CD4-positive, alpha-beta T cell treated with Interleukin-2 at 100 ng/mL for 4 hours (primary cell): ENCODE results near the gene ELMO2.

Experiments used
- DNase-seq: peaks from one replicate; pipeline ENCODE4 v3.0.0-alpha.2; 2020; ENCODE audit warnings: low spot score

The ELMO2 gene

GRCh38 chr20:46332373-46333160 lies 73.8 kb downstream of the ELMO2 start:
- DNase-seq: no peak

GRCh38 chr20:46331611-46332361 lies 74.6 kb downstream of the ELMO2 start:
- DNase-seq: no peak

- no peak for DNase-seq
These were observed 75.5 kb downstream of the ELMO2 start for GRCh38 chr20:46330831-46331371.

- DNase-seq: no peak
These were observed 76.2 kb downstream of the ELMO2 start for GRCh38 chr20:46330072-46330763.

- DNase-seq: no peak
These were observed 78.1 kb downstream of the ELMO2 start for GRCh38 chr20:46328200-46328882.

- DNase-seq: no peak
These were observed 78.9 kb downstream of the ELMO2 start for GRCh38 chr20:46327557-46327956.

GRCh38 chr20:46325789-46326188 lies 80.6 kb downstream of the ELMO2 start:
- no peak for DNase-seq

GRCh38 chr20:46324960-46325703 lies 81.3 kb downstream of the ELMO2 start:
- DNase-seq: peak; percentile 18

GRCh38 chr20:46324379-46324778 lies 82.0 kb downstream of the ELMO2 start:
- DNase-seq: no peak

- no peak for DNase-seq
These were observed 82.9 kb downstream of the ELMO2 start for GRCh38 chr20:46323557-46323956.

- no peak for DNase-seq
These were observed 83.8 kb downstream of the ELMO2 start for GRCh38 chr20:46322641-46323040.

- no peak for DNase-seq
These were observed 88.7 kb downstream of the ELMO2 start for GRCh38 chr20:46317685-46318177.

GRCh38 chr20:46316984-46317684 lies 89.3 kb downstream of the ELMO2 start:
- DNase-seq: no peak
